HepG2 (cell line): ENCODE measurements around the gene ABHD12. TPM values are rescaled to one million over a fixed set of nuclear protein-coding genes. Genes with fewer than 3 reads are reported as not detected.

ENCODE experiments used
- ARHGAP35 ChIP-seq: sonication (generic); formaldehyde crosslinking; IDR thresholded peaks from 2 replicates; pipeline ENCODE4 v1.9.0; 2022; ENCODE audit warnings: mild to moderate bottlenecking, inconsistent platforms, moderate library complexity, missing genetic modification reagents, borderline replicate concordance
- ATRX ChIP-seq: sonication (generic); formaldehyde crosslinking; IDR thresholded peaks from 2 replicates; pipeline ENCODE4 v1.4.0; 2020; ENCODE audit warnings: missing genetic modification reagents, borderline replicate concordance
- HES4 ChIP-seq: sonication (generic); formaldehyde crosslinking; IDR thresholded peaks from 2 replicates; pipeline ENCODE4 v1.9.0; 2021; ENCODE audit warnings: mild to moderate bottlenecking, missing genetic modification reagents, borderline replicate concordance
- KDM2A ChIP-seq: sonication (generic); formaldehyde crosslinking; IDR thresholded peaks from 2 replicates; pipeline ENCODE4 v1.4.0; 2020; ENCODE audit warnings: low read depth, missing genetic modification reagents, borderline replicate concordance
- PRDM15 ChIP-seq: sonication (generic); formaldehyde crosslinking; IDR thresholded peaks from 2 replicates; pipeline ENCODE4 v1.4.0; 2020; ENCODE audit warnings: missing genetic modification reagents
- PRPF4 ChIP-seq: fragments of 200-400 bp; formaldehyde crosslinking; IDR thresholded peaks from 2 replicates; pipeline ENCODE4 v1.6.1; 2016; ENCODE audit warnings: low read length, low read depth; ENCODE audit not compliant: poor library complexity, severe bottlenecking
- RARA ChIP-seq: IDR thresholded peaks from 2 replicates; pipeline ENCODE4 v1.6.1; 2016; ENCODE audit warnings: missing genetic modification reagents, missing compliant biosample characterization
- SALL2 ChIP-seq: sonication (generic); formaldehyde crosslinking; IDR thresholded peaks from 2 replicates; pipeline ENCODE4 v1.8.1; 2023; ENCODE audit warnings: mild to moderate bottlenecking, missing genetic modification reagents, inconsistent platforms
- SMARCE1 ChIP-seq: fragments of 450-650 bp; IDR thresholded peaks from 2 replicates; pipeline ENCODE4 v1.6.1; 2017; ENCODE audit warnings: borderline replicate concordance
- TERF1 ChIP-seq: sonication (generic); formaldehyde crosslinking; IDR thresholded peaks from 2 replicates; pipeline ENCODE4 v1.8.0; 2022; ENCODE audit warnings: mild to moderate bottlenecking, missing genetic modification reagents, moderate library complexity
- ZNF343 ChIP-seq: sonication (generic); formaldehyde crosslinking; IDR thresholded peaks from 2 replicates; pipeline ENCODE4 v1.4.0; 2020; ENCODE audit warnings: mild to moderate bottlenecking, missing genetic modification reagents
- ZNF572 ChIP-seq: sonication (generic); formaldehyde crosslinking; IDR thresholded peaks from 2 replicates; pipeline ENCODE4 v1.5.1; 2020; ENCODE audit warnings: mild to moderate bottlenecking, missing genetic modification reagents
- ZNF737 ChIP-seq: sonication (generic); formaldehyde crosslinking; IDR thresholded peaks from 2 replicates; pipeline ENCODE4 v1.5.0; 2020; ENCODE audit warnings: missing genetic modification reagents, mild to moderate bottlenecking, borderline replicate concordance
- polyA plus RNA-seq, 8 experiments: library from polyadenylated mRNA; depleted of rRNA in 3 of 8; stranded (reverse) in 7 of 8; unstranded in 1 of 8; fragments of >200 nt; fragmentation: Illumina TruSeq in 4 of 8; extraction: Trizol in 4 of 8; gene quantifications; 2 replicates each; pipeline versions ENCODE4 v1.2.1 to v1.2.3, GENCODE V29; 2011 to 2016; ENCODE audit warnings: low read depth in 4 of 8, missing spikeins in 1 of 8, mixed read lengths in 1 of 8; ENCODE audit not compliant: insufficient read depth in 1 of 8
- total RNA-seq, 5 experiments: library from RNA; depleted of rRNA; stranded (reverse); fragments of >200 nt; fragmentation: Illumina TruSeq; extraction: Trizol; gene quantifications; 2 replicates each; pipeline ENCODE4 v1.2.3, GENCODE V29; 2016; ENCODE audit warnings: low read depth in 1 of 5
- TF ChIP-seq, protein P1 (sequence below): sonication (generic); formaldehyde crosslinking; IDR thresholded peaks from 2 replicates; pipeline ENCODE4 v1.4.0; 2020; ENCODE audit warnings: missing genetic modification reagents, borderline replicate concordance
- TF ChIP-seq, protein P2 (sequence below): sonication (generic); formaldehyde crosslinking; IDR thresholded peaks from 2 replicates; pipeline ENCODE4 v1.8.1; 2023; ENCODE audit warnings: mild to moderate bottlenecking, missing genetic modification reagents, borderline replicate concordance
- TF ChIP-seq, protein P3 (sequence below): sonication (generic); formaldehyde crosslinking; IDR thresholded peaks from 2 replicates; pipeline ENCODE4 v1.4.0; 2020; ENCODE audit warnings: missing genetic modification reagents
- TF ChIP-seq, protein P4 (sequence below): sonication (generic); formaldehyde crosslinking; IDR thresholded peaks from 2 replicates; pipeline ENCODE4 v1.5.0; 2020; ENCODE audit warnings: missing genetic modification reagents

Gene ABHD12
- total and polyA plus RNA-seq, 2 of the 13 experiments (the other 11 are each of a cell fraction or from before 2014, with no cell fraction given), result 23.5 to 72.1 TPM

GRCh38 chr20:25390538-25391528 is at the start of gene ABHD12 (continued):
- TF ChIP-seq ATRX (CRISPR knock-in tag) (no peak), HES4 (peak; percentile 58), ZNF737 (CRISPR knock-in tag) (no peak), KDM2A (CRISPR knock-in tag) (peak; percentile 96), RARA (CRISPR knock-in tag) (peak; percentile 65), TERF1 (0 out of 2 replicates have a peak, but pooled peaks have one; percentile 48), PRPF4 (no peak), ARHGAP35 (CRISPR knock-in tag) (no peak), PRDM15 (CRISPR knock-in tag) (0 out of 2 replicates have a peak, but pooled peaks have one; percentile 5), ZNF572 (CRISPR knock-in tag) (peak; percentile 93; the same call in 1 of the 2 replicates), ZNF343 (CRISPR knock-in tag) (peak; percentile 76; the same call in 1 of the 2 replicates), SALL2 (CRISPR knock-in tag) (peak; percentile 51; the same call in 1 of the 2 replicates), SMARCE1 (no peak)
- TF ChIP-seq, protein P1, sequence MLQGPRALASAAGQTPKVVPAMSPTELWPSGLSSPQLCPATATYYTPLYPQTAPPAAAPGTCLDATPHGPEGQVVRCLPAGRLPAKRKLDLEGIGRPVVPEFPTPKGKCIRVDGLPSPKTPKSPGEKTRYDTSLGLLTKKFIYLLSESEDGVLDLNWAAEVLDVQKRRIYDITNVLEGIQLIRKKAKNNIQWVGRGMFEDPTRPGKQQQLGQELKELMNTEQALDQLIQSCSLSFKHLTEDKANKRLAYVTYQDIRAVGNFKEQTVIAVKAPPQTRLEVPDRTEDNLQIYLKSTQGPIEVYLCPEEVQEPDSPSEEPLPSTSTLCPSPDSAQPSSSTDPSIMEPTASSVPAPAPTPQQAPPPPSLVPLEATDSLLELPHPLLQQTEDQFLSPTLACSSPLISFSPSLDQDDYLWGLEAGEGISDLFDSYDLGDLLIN (CRISPR knock-in tag), result peak; percentile 45; the same call in 1 of the 2 replicates
- TF ChIP-seq, protein P2, sequence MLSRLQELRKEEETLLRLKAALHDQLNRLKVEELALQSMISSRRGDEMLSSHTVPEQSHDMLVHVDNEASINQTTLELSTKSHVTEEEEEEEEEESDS (CRISPR knock-in tag), result peak; percentile 88; the same call in 1 of the 2 replicates
- TF ChIP-seq, protein P3, sequence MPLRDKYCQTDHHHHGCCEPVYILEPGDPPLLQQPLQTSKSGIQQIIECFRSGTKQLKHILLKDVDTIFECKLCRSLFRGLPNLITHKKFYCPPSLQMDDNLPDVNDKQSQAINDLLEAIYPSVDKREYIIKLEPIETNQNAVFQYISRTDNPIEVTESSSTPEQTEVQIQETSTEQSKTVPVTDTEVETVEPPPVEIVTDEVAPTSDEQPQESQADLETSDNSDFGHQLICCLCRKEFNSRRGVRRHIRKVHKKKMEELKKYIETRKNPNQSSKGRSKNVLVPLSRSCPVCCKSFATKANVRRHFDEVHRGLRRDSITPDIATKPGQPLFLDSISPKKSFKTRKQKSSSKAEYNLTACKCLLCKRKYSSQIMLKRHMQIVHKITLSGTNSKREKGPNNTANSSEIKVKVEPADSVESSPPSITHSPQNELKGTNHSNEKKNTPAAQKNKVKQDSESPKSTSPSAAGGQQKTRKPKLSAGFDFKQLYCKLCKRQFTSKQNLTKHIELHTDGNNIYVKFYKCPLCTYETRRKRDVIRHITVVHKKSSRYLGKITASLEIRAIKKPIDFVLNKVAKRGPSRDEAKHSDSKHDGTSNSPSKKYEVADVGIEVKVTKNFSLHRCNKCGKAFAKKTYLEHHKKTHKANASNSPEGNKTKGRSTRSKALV, result peak; percentile 92
- TF ChIP-seq, protein P4, sequence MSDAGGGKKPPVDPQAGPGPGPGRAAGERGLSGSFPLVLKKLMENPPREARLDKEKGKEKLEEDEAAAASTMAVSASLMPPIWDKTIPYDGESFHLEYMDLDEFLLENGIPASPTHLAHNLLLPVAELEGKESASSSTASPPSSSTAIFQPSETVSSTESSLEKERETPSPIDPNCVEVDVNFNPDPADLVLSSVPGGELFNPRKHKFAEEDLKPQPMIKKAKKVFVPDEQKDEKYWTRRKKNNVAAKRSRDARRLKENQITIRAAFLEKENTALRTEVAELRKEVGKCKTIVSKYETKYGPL, result no peak
